HEK293T (cell line): ENCODE measurements around the gene XIRP1.

ENCODE experiments used
- CTCF ChIA-PET: fragments of 350-600 bp; formaldehyde crosslinking; extraction: SDS; loops from one replicate; lab custom pipeline; 2021; ENCODE audit warnings: antibody characterized with exemption, inconsistent platforms; lab: Yijun Ruan, JAX
- POLR2A ChIA-PET: fragments of 350-600 bp; formaldehyde crosslinking; extraction: SDS; loops from one replicate; lab custom pipeline; 2020; ENCODE audit warnings: antibody characterized with exemption, inconsistent platforms; lab: Yijun Ruan, JAX
- DNase-seq: peaks from one replicate; pipeline ENCODE4 v3.0.0; 2012; ENCODE audit warnings: mixed read lengths; ENCODE audit errors: extremely low spot score
- ARNT ChIP-seq: fragments of 450-650 bp; IDR thresholded peaks from 2 replicates; pipeline ENCODE4 v1.6.1; 2017; ENCODE audit warnings: mild to moderate bottlenecking
- BHLHE40 ChIP-seq: fragments of 450-650 bp; IDR thresholded peaks from 2 replicates; pipeline ENCODE4 v1.6.1; 2016; ENCODE audit warnings: mild to moderate bottlenecking, moderate library complexity, borderline replicate concordance
- CTBP1 ChIP-seq: fragments of 450-650 bp; IDR thresholded peaks from 2 replicates; pipeline ENCODE4 v1.6.1; 2016; ENCODE audit warnings: borderline replicate concordance
- ELF4 ChIP-seq: fragments of 450-650 bp; IDR thresholded peaks from 2 replicates; pipeline ENCODE4 v1.6.1; 2017; ENCODE audit warnings: antibody characterized with exemption
- FOXA1 ChIP-seq: fragments of 450-650 bp; IDR thresholded peaks from 2 replicates; pipeline ENCODE4 v1.6.1; 2016; ENCODE audit warnings: mild to moderate bottlenecking
- FOXK2 ChIP-seq: fragments of 450-650 bp; IDR thresholded peaks from 2 replicates; pipeline ENCODE4 v1.6.1; 2016; ENCODE audit warnings: mild to moderate bottlenecking
- FOXM1 ChIP-seq: fragments of 450-650 bp; IDR thresholded peaks from 2 replicates; pipeline ENCODE4 v1.6.1; 2017; ENCODE audit warnings: mild to moderate bottlenecking, borderline replicate concordance
- HDGF ChIP-seq: fragments of 450-650 bp; IDR thresholded peaks from 2 replicates; pipeline ENCODE4 v1.6.1; 2017; ENCODE audit warnings: antibody characterized with exemption, borderline replicate concordance
- L3MBTL2 ChIP-seq: fragments of 450-650 bp; conservative IDR thresholded peaks from 2 replicates; pipeline ENCODE4 v1.6.1; 2016; ENCODE audit warnings: mild to moderate bottlenecking
- LEF1 ChIP-seq: fragments of 450-650 bp; IDR thresholded peaks from 2 replicates; pipeline ENCODE4 v1.6.1; 2017; ENCODE audit warnings: mild to moderate bottlenecking, borderline replicate concordance
- NFRKB ChIP-seq: fragments of 450-650 bp; IDR thresholded peaks from 2 replicates; pipeline ENCODE4 v1.6.1; 2016; ENCODE audit warnings: mild to moderate bottlenecking, moderate library complexity
- SP1 ChIP-seq: fragments of 450-650 bp; IDR thresholded peaks from 2 replicates; pipeline ENCODE4 v1.6.1; 2017
- SUZ12 ChIP-seq: fragments of 450-650 bp; IDR thresholded peaks from 2 replicates; pipeline ENCODE4 v1.6.1; 2016; ENCODE audit warnings: mild to moderate bottlenecking
- TARDBP ChIP-seq: fragments of 450-650 bp; IDR thresholded peaks from 2 replicates; pipeline ENCODE4 v1.6.1; 2016
- ZNF384 ChIP-seq: fragments of 450-650 bp; IDR thresholded peaks from 2 replicates; pipeline ENCODE4 v1.6.1; 2016
- TF ChIP-seq, protein P1 (sequence below): fragments of 450-650 bp; IDR thresholded peaks from 2 replicates; pipeline ENCODE4 v1.6.1; 2016

XIRP1 gene

DNA sequence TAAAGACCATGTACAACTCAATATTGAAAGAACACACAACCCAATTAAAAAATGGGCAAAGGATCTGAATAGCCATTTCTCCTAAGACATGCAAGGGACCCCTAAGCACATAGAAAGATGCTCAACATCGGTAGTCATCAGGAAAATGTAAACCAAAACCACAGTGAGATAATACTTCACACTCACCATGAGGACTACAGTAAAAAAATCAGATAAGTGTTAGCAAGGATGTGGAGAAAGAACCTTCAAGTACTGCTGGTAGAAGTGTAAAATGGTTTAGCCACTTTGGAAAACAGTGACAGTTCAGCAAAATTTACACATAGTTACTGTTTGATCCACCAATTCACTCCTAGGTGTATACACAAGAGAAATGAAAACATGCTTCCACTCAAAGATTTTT lies 30.1 kb upstream of the XIRP1 start:
- POLR2A ChIA-PET, result no interaction called here
- CTCF ChIA-PET, result no interaction called here
- TF ChIP-seq CTBP1 (no peak), BHLHE40 (no peak), L3MBTL2 (no peak), ELF4 (no peak), ARNT (no peak), SP1 (no peak), LEF1 (no peak), SUZ12 (no peak), NFRKB (no peak), FOXM1 (no peak), FOXA1 (no peak), HDGF (no peak), FOXK2 (no peak), ZNF384 (no peak), TARDBP (no peak)
- TF ChIP-seq, protein P1, sequence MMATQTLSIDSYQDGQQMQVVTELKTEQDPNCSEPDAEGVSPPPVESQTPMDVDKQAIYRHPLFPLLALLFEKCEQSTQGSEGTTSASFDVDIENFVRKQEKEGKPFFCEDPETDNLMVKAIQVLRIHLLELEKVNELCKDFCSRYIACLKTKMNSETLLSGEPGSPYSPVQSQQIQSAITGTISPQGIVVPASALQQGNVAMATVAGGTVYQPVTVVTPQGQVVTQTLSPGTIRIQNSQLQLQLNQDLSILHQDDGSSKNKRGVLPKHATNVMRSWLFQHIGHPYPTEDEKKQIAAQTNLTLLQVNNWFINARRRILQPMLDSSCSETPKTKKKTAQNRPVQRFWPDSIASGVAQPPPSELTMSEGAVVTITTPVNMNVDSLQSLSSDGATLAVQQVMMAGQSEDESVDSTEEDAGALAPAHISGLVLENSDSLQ, result no peak
- no peak for DNase-seq

DNA sequence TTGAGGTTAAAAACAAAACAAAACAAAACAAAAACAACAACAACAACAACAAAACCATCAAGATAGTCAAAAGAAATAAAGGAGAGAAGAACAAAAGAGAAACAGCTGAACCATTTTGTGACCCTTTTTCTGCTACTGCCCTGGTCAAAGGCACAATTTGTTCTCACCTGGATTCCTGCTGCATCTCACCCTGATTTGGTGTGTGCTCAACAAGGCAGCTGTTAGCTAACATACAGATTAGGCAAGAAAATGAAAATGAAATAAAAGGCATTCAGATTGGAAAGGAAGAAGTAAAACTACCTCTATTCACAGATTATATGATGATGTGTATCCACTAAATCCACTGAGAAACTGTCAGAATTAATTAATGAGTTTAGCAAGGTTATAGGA lies 28.7 kb upstream of the XIRP1 start:
- no peak for TF ChIP-seq ZNF384
- CTCF ChIA-PET, result no interaction called here
- no peak for DNase-seq
- POLR2A ChIA-PET, result no interaction called here

DNA sequence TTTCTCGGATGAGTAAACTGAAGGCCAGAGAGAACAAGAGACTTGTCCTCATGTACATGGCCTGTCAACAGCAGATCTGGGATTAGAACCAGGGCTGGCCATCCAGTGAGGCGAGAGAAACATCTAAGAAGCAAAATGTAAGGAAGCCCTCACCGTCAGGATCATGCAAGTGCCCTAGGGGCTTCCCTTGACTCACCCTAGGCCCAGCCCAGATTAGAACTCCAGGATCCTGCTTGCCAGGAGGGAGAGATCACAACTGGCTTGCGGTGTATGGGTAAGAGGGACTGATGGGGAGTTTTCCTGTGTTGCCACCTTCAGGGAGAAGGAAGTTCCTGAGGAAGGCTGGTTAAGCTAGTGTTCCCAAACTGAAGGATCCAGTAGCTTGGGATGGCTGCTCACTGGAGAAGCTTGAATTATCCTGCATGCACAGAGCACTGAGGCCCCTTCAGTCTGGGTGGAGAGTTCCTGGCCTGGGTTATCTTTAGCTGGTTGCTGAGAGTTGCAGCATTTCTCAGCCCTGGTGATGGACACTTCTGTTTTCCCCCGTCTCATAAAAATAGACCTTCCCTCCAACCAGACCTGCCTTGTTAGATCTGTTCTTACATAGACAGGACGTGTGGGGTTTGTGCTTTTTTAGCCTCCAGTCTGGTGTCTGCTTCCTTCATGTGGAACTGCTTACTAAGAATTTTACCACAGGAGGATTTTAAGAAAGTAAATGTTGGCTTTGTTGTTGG lies 28.2 kb upstream of the XIRP1 start:
- no peak for TF ChIP-seq HDGF
- TF ChIP-seq ARNT, result no peak
- TF ChIP-seq SUZ12, result no peak
- TF ChIP-seq ZNF384, result no peak
- TF ChIP-seq, protein P1, result no peak
- TF ChIP-seq BHLHE40, result no peak
- TF ChIP-seq L3MBTL2, result no peak
- TF ChIP-seq TARDBP, result no peak
- no peak for TF ChIP-seq LEF1
- TF ChIP-seq FOXA1, result no peak
- no peak for TF ChIP-seq ELF4
- no peak for TF ChIP-seq FOXK2
- TF ChIP-seq NFRKB, result no peak
- CTCF ChIA-PET, result interaction anchor here (1.0 kb wide), 1 partner anchor 158 kb away, joined by 3 read pairs; no protein-coding TSS in a partner anchor
- POLR2A ChIA-PET, result no interaction called here
- no peak for DNase-seq

DNA sequence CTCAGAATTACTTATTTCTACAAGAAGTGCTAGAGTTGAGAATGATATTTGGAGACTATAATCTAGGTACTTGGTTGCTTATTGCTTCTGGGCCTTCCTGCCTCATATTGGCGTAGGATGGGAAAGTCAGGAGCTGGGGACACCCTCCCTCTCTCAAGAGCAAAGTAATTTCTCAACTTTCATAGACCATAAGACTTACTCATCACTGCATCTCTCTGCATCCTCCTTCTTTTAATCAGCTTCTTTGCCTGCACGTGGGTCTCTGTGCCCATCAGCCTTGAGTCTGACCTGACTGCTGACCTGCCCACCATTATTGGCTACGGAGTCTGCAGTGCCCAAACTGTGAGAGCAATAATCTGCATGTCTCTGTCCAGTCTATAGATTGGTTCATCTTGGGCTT lies 27.3 kb upstream of the XIRP1 start:
- DNase-seq, result no peak
- POLR2A ChIA-PET, result no interaction called here
- CTCF ChIA-PET, result interaction anchor here (1.0 kb wide), 1 partner anchor 158 kb away, joined by 3 read pairs; no protein-coding TSS in a partner anchor
- TF ChIP-seq NFRKB, result no peak
- no peak for TF ChIP-seq SP1
- no peak for TF ChIP-seq HDGF
- TF ChIP-seq FOXA1, result no peak
- no peak for TF ChIP-seq L3MBTL2
- no peak for TF ChIP-seq CTBP1
- no peak for TF ChIP-seq FOXM1
- TF ChIP-seq ZNF384, result no peak

DNA sequence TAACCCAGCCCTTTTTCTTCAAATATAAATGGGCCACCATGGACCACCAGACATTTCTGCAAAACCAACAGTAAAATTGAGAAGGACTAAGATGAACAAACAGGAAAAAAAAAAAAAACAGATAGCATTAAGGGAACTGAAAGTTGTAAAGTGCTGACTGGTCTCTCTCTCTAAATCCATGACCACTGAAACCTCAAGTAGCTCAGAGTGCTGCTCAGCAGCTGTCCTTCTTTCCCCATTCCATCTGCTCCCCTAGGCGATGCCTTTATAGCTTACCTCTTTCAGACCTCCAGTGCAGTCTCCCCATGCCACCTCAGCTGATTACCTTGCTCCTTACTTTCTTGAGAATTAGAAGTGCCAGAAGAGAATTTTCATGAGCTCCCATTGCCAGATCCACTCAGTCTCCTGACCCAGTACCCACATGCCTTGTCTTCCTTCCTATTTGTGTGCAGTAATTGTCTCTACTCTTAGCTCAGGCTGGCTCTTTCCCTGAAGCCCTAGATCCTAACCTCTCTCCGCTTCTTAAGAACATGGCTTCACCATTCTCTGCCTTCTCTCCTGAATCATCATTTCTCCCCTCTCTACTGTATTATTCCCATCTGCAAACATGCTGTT lies 23.9 kb upstream of the XIRP1 start:
- TF ChIP-seq FOXM1 (no peak), CTBP1 (no peak), ARNT (no peak), NFRKB (no peak), L3MBTL2 (no peak), FOXA1 (no peak), ZNF384 (no peak), HDGF (no peak), SUZ12 (no peak), TARDBP (no peak), SP1 (no peak), ELF4 (no peak), FOXK2 (no peak), LEF1 (no peak), BHLHE40 (no peak)
- TF ChIP-seq, protein P1, result no peak
- ChIA-PET CTCF (no interaction called here), POLR2A (no interaction called here)
- no peak for DNase-seq

DNA sequence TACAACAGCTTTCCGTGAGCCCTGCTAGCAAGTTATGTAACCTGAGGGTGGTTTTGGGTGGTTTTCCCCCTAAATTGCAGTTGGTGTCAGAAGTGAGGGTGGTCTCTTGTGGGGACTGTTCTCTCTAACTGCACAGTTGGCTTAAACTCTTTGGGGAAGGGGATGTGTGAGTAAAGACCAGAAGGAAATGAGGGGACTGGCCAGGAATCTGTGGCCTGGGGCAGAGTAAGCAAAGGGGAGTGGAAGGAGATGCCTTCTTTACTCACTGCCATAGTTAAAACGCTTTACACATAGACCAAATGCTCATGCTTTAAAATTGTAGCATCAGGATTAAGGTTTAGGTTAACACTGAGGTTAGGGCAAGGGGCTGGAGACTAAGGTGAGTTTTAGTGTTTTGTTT lies 21.2 kb upstream of the XIRP1 start:
- ChIA-PET POLR2A (no interaction called here), CTCF (no interaction called here)
- DNase-seq, result no peak
- no peak for TF ChIP-seq HDGF
- TF ChIP-seq SP1, result no peak
- TF ChIP-seq, protein P1, result no peak
- no peak for TF ChIP-seq ELF4
- TF ChIP-seq BHLHE40, result no peak
- no peak for TF ChIP-seq L3MBTL2
- no peak for TF ChIP-seq FOXM1
- no peak for TF ChIP-seq FOXA1
- TF ChIP-seq NFRKB, result no peak
- TF ChIP-seq SUZ12, result no peak
- TF ChIP-seq FOXK2, result no peak
- no peak for TF ChIP-seq LEF1
- TF ChIP-seq TARDBP, result no peak
